CD4-positive, alpha-beta T cell treated with Interleukin-6 for 4 hours (primary cell): Measurements from ENCODE around the gene EHD2.
"Not testable (repeated sequence)": the region's sequence is repeated elsewhere in the genome, so short reads cannot be mapped to it uniquely, and the experiment has no call there.

Source experiments
- DNase-seq: peaks from one replicate; pipeline ENCODE4 v3.0.0-alpha.2; 2020; ENCODE audit warnings: mixed read lengths

EHD2 gene

GRCh38 chr19:47716270-47716937 is 3.2 kb downstream of the EHD2 start:
- no peak for DNase-seq

- DNase-seq, result not testable (repeated sequence)
Observed at GRCh38 chr19:47718415-47719046, 5.3 kb downstream of the EHD2 start.

- no peak for DNase-seq
Observed at GRCh38 chr19:47719047-47719859, 6.0 kb downstream of the EHD2 start.

GRCh38 chr19:47720669-47721422 is 7.6 kb downstream of the EHD2 start:
- DNase-seq, result no peak

GRCh38 chr19:47723581-47723940 is 10.3 kb downstream of the EHD2 start:
- no peak for DNase-seq

GRCh38 chr19:47725759-47726401 is 12.7 kb downstream of the EHD2 start:
- DNase-seq, result no peak

- DNase-seq, result no peak
Observed at GRCh38 chr19:47726467-47726866, 13.2 kb downstream of the EHD2 start.

GRCh38 chr19:47728295-47728694 is 15.1 kb downstream of the EHD2 start:
- DNase-seq, result not testable (repeated sequence)

- DNase-seq, result peak; percentile 38
Observed at GRCh38 chr19:47729468-47729798, 16.2 kb downstream of the EHD2 start.

GRCh38 chr19:47729799-47730520 is 16.7 kb downstream of the EHD2 start:
- DNase-seq, result peak; percentile 31

GRCh38 chr19:47730521-47730889 is 17.3 kb downstream of the EHD2 start:
- no peak for DNase-seq

GRCh38 chr19:47730910-47731309 is 17.7 kb downstream of the EHD2 start:
- no peak for DNase-seq

- DNase-seq, result no peak
Observed at GRCh38 chr19:47735131-47735530, 21.9 kb downstream of the EHD2 start.

- no peak for DNase-seq
Observed at GRCh38 chr19:47740866-47741519, 27.8 kb downstream of the EHD2 start.

GRCh38 chr19:47741544-47742140 is 28.4 kb downstream of the EHD2 start:
- DNase-seq, result no peak

- no peak for DNase-seq
Observed at GRCh38 chr19:47742634-47743033, 29.4 kb downstream of the EHD2 start.

GRCh38 chr19:47745010-47745901 is 32.0 kb downstream of the EHD2 start, which contains the start of gene NOP53:
Gene NOP53, plus strand, starts transcription at chr19:47745546. Its CDS starts 14 bp downstream, at chr19:47745560.
- peak; percentile 97 for DNase-seq

GRCh38 chr19:47746129-47746528 is 32.9 kb downstream of the EHD2 start:
- not testable (repeated sequence) for DNase-seq

GRCh38 chr19:47749326-47749725 is 36.1 kb downstream of the EHD2 start:
- no peak for DNase-seq

- no peak for DNase-seq
Observed at GRCh38 chr19:47750752-47751151, 37.5 kb downstream of the EHD2 start.
